ENCODE measurements around the gene SORCS2.

GRCh38 chr4:7680731-7681130, 488.4 kb downstream of the SORCS2 start:
- TF ChIP-seq CTCF (IDR thresholded peaks at IDR 0.05; ENCODE audit: insufficient read depth, low read depth, low read length) (no peak), EZH2 (IDR thresholded peaks at IDR 0.05; ENCODE audit: insufficient read depth, low read length) (no peak)

Measured in astrocyte (in vitro differentiated cells and primary cell).